Activated CD8-positive, alpha-beta memory T cell treated with anti-CD3 and anti-CD28 coated beads for 4 hours (primary cell): ENCODE measurements around the gene ARHGAP8.
"Not testable (repeated sequence)": the region's sequence is repeated elsewhere in the genome, so short reads cannot be mapped to it uniquely, and the experiment has no call there.

Experiments used
- DNase-seq, 2 donors: peaks; one replicate each; pipeline ENCODE4 v3.0.0-alpha.2; 2020; ENCODE audit warnings: low read depth in 2 of 2

ARHGAP8 gene

DNA sequence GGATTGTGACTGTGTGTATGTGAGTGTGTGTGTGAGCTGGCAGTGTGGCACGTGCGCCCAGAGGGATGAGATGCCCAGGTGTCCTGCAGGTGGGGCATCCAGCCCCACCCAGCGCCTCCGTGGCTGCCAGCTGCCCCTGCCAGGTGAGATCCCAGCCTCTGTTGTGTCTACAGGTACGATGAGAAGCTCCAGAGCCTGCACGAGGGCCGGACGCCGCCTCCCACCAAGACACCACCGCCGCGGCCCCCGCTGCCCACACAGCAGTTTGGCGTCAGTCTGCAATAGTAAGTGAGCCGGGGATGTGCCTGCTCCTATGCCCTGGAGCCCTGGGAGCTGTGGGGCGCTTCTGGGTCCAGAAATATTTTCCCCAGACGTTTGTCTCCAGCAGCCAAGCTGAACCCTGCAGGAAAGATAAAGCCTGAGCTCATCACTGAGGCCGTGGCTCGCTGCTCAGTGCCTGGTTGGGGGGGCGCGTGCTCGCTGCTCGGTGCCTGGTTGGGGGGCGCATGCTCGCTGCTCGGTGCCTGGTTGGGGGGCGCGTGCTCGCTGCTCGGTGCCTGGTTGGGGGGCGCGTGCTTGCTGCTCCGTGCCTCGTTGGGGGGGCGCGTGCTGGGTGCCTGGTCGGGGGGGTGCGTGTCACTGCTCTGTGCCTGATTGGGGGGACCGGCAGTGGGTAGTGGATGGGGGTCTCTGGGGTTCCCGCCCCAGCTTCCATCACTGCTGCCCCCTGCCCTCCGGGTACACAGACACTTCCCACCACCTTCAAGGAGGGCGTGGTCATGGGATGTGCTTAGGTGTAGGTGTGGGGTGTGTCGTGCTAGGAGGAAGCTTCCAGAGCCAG is 73.2 kb downstream of the ARHGAP8 start:
- DNase-seq, result no peak

DNA sequence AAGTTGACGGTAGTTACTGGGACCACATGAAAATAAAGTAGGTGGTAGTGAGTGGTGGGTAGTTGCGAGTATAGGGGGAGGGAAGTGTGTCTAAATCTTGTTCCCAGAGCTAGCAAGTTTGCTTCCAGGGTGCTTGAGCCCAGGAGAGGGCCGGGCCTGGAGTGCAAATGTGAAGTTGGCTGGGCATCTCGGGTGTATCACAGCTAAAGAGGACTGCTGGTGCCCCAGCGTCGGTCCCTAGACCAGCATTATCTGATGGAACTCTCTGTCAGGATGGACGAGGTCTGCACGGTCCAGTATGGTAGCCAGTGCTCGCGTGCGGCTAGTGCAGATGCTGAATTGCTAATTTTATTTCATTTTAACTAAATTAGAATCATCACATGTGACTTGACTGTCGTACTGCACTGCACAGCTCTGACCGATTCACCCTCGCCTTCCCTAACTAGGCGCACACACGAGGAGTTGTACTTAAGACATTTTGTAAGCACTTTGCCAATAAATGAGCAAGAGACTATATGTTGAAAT is 75.4 kb downstream of the ARHGAP8 start:
- DNase-seq, result no peak

DNA sequence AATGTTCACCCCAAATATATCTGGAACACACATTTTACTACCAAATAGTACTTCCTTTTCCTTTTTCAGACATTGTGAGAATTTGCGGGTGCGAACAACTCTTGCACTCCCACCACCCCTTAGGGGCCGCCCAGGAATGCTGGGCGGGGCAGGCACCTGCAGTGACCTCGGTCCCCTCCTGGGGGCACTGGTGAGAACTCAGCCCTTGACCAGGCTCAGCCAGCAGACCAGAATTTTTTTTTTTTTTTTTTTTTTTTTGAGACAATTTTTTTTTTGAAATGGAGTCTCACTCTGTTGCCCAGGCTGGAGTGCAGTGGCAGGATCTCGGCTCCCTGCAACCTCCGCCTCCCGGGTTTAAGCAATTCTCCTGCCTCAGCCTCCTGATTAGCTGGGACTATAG is 75.8 kb downstream of the ARHGAP8 start:
- no peak for DNase-seq

DNA sequence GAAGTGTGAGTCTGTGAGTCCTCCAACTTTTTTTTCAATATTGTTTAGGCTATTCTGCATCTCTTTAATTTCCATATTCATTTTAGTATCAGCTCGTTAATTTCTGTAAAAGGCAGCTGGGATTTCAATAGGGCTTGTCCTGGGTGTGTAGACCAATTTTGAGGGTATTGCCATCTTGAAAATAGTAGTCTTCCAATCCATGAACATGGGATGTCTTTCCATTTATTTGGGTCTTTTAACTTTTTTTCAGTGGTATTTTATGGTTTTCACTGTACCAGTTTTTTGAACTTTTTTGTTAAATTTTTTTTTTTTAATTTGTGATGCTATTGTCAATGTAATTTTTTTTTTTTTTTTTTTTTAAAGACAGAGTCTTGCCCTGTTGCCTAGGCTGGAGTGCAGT is 79.5 kb downstream of the ARHGAP8 start:
- no peak for DNase-seq

DNA sequence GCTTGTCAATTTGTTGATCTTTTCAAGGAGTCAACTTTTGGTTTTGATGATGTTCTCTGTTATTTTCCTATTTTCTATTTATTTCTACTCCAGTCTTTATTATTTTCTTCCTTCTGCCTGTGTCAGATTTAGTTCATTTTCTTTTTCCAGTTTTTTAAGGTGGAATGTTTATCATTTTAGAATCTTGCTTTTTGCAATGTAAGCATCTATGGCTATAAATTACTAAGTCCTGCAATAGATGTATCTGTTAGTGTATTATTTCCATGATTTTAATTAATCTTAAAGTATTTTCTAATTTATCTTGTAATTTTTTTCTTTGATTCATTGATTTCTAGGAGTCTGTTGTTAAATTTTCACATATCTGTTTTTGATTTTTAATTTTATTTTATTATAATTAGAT is 81.7 kb downstream of the ARHGAP8 start:
- DNase-seq, result no peak

DNA sequence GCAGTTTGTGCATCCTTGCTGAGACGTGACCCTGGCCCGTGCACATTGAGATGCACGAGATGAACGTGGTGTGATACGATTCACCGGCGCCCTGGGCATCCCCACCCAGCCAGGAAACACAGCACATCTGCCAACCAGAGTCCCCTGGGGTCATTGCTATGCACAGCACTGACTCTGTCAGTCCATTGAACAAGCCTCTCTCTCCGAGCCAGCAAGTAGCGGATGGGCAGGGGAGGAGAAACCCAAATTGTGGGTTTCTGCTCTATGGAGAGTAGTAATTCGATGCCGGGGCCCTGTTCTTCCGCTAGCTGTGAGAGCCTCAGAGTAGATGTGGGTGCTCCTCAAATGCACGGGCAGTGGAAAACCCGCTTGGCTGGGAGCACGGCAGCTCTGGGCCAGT is 85.1 kb downstream of the ARHGAP8 start:
- no peak for DNase-seq

DNA sequence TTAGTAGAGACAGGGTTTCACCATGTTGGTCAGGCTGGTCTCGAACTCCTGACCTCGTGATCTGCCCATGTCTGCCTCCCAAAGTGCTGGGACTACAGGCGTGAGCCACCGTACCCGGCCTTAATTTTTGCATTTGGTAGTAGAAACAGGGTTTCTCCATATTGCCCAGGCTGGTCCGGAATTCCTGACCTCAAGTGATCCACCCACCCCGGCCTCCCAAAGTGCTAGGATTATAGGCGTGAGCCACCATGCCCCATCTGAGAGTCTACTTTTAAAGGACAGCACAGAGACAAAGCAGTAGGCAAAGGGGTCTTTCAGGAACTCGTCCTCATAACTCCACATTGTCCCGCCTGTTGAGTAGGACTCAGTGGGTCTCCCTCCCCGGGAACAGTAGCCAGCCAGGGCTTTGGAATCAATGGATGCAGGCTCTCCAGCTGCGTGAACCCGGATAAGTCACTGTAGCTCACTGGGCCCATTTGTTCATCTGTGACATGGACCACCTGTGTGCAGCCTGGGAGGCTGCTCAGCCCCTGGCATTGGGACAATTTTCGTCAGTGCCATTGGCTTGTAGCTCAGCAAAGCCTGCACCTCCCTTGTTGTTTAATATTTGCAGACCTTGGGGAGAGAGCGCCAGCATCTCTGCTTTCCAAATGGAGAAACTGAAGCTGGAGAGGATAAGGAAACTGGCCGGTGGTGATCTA is 86.1 kb downstream of the ARHGAP8 start:
- no peak for DNase-seq

DNA sequence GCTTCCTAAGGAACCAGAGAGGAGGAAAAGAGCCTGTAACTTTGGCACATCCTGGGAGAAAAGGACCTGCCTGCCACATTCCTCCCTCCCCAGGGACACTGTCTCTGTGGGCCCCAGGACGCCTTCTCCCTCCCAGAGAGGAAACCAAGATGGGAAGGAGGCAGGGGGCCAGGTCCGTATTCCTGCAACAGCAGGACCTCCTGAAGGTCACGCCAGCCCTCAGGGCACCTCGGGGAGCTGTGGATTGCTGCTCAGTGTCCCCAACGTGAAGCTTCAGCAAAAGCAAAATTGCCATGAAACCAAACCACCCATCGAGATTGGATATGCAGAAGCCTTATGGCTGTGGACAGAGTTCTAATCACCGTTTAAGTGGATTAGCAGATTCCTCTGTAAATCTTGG is 86.7 kb downstream of the ARHGAP8 start:
- no peak for DNase-seq

DNA sequence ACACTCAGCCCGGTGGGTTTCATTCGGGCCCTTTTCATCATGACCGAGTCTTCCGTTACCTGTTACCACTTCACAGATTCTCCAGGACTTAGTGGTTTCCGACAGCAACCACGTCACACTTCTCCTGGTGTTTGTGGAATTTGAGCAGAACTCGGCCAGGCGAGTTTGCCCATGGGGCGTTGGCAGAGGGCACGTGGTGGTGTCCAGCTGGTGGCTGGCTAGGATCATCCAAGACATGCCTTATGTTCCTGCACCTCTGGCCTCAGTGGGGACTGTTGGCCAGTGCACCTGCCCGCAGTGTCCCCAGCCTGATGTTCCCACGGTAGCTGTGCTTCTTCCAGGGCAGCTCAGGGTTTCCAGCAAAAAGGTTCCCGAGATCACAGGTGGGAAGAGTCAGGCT is 87.3 kb downstream of the ARHGAP8 start:
- DNase-seq, result no peak

DNA sequence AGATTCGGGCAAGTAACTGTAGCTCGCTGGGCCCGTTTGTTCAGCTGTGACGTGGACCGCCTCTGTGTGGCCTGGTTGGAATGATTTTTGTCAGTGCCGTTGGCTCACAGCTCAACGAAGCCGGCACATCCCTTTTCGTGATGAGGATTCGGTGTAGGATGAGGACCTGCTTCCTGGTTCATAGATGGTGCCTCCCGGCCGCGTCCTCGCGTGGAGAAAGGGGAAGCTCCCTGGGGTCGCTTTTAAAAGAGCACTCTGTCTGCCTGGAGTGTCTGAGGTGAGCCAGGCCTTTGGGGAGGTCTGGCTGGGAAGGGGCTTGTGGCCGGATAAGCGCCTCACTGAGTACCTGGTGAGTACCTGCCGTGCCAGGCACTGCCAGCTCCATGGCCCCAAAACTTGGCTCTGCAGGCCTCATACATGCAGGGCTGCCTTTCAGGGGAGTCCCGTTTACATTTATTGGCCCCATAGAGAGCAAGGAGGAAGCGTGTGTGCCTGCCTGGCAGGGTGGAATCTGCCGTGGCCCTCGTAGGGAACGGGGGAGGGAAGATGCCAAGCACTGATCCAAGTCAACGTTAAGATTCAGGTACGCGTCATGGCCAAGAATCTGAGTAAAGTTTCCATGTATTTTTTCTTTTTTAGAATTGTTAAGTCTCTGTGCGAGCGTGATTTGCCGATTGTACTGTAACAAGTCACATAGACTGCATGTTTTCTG is 88.4 kb downstream of the ARHGAP8 start:
- DNase-seq, result no peak

DNA sequence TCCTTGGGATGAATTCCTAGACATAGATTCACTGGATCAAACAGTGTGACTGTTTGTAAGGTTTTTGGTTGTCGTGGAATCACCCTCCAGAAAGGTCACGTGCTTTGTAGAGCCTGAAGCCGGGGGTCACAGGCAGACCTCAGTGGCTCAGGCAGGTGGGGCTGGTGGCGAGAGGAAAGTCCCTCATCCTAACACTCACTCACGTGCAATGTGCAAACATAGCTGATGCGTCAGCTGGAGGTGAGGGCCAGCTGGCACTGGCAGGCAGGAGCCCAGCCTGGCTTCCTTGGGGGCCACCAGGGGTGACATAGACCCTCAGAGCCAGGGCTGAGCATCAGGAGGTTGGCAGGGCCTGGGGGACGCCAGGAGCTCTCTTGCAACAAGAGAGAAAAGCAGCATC is 90.0 kb downstream of the ARHGAP8 start:
- no peak for DNase-seq

DNA sequence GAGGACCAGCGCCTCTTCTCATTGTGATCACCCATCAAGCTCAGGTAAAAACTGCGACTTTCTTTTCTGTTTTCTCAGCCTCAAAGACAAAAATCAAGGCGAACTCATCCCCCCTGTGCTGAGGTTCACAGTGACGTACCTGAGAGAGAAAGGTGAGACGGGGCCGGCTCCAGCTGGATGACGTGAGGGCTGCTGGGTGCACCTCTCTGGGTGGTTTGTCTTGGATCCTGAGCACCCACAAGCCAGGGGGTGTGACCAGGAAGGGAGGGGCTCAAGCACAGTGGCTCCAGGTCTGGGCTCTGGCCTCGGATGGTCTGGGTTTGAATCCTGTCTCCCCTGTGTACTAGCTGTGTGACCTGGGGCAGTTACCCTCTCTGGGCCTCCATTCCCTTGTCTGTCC is 92.8 kb downstream of the ARHGAP8 start:
- DNase-seq, result no peak

DNA sequence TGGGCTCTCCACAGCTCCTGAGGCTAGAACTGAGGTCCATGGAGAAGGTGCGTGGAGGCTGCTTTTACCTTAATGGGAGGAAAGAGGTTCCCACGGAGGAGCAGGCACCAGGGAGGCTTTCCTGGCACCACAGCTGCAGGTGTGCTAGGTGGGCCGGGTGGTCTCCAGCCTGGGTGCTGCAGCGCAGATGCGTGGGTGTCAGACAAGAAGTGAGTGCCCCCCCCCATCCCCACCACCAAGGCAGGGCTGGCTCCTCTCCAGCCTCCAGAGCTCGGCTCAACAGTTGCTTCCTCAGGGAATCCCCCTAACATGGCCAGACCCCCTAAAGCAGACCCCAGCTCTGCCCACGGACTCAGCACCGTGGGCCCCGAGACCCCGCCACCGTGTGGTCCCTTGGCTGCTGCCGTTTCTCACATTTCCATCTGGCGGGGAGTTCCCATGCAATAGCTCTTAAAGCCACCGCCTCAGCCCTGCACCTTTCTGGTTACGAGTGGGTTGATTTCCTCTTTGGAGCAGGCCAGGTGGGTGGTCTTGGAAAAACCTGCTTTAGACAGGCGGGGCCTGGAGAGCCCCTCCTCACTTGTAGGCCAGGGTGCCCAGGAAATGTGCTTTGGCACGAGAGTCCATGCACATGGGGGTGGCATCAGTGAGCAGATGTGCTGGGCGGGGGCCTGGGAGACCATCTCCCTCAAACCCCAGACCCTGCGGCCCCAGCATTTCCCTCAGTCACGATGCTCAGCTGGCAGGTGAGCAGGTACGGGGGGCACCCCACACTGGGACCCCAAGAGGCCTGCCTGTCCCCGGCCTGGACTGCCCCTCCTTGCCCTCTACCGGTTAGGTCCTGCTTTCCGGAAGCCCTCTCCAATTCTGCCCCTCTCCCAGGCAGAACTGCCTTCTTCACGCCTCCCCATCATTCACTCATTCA is 93.7 kb downstream of the ARHGAP8 start:
- DNase-seq, result no peak

DNA sequence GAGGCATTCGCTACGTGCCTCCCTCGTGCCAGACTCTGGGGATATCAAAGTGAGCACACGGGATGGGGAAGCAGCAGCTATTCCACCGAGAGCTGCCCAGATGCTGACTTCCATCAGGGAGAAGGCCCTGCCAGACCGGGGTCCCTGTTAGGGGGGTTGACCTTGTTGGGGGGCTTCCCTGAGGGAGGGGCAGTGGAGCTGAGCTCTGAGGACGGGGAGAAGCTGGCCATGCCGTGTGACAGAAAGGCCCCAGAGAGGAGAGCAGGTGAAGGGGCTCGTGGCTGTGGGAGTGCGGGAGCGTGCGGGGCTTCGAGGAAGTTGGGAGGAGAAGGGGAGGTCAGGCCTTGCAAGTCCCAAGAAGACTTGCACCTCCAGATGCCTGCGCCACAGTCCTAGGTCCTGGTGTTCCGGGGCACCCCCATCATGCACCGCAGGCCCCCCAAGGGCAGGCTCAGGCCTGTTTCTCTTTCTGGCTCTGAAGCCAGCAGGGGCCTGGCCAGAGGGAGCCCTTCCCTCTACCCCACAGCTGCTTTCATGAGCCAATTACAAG is 94.4 kb downstream of the ARHGAP8 start:
- DNase-seq, result no peak

DNA sequence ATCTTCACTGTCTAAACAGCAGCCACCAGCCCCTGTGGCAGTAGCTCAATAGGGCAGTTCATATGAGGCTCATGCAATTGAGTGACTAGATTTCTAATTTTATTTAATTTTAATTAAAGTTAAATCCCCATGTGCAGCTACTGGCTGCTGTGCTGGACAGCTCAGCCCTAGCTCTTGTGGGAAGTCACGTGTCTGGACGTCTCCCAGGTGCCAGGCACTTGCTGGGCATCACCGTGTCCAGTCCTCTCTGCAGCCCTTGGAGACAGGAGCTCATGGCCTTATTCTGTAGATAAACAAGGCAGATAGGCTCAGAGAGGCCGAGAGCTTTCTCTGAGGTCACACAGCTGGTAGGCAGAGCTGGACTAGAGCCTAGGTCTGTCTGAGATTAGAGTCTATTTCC is 95.0 kb downstream of the ARHGAP8 start:
- no peak for DNase-seq

DNA sequence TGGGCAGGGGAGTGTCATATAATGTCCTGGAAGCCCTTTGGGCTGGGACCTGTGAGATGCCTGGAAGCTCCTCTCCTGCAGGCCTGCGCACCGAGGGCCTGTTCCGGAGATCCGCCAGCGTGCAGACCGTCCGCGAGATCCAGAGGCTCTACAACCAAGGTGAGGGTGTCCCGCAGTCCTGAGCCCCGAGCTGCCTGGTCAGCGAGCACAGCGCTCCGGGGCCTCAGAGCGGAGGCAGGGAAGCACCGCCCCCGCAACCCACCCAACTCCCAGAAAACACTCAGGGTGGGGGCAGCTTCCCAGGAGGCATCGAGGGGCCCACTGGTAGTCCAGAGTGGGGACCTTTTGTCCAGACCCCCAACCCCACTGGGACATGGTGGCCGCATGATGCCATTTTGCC is 95.5 kb downstream of the ARHGAP8 start:
- DNase-seq, result no peak

DNA sequence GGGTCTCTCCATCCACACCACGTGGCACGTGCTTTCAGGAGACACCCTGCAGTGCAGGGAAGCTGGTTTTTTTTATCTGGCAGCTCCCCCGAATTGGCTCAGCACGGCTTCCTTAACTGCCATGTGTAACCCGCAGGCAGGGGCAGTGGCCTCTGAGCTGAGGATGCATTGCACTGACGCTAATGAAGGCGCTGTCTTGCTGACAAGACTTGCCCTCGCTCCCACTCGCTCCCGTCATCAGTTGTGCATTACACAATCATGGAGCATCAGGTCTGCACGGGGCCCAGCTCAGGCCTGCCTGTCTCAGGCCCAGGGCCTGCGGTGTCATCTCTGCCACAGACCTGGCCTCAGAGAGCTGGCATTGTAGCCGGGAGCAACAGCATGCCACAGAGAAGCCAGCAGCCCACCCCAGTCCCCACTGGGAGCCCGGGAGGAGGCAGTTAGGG is 95.9 kb downstream of the ARHGAP8 start:
- DNase-seq, result no peak

DNA sequence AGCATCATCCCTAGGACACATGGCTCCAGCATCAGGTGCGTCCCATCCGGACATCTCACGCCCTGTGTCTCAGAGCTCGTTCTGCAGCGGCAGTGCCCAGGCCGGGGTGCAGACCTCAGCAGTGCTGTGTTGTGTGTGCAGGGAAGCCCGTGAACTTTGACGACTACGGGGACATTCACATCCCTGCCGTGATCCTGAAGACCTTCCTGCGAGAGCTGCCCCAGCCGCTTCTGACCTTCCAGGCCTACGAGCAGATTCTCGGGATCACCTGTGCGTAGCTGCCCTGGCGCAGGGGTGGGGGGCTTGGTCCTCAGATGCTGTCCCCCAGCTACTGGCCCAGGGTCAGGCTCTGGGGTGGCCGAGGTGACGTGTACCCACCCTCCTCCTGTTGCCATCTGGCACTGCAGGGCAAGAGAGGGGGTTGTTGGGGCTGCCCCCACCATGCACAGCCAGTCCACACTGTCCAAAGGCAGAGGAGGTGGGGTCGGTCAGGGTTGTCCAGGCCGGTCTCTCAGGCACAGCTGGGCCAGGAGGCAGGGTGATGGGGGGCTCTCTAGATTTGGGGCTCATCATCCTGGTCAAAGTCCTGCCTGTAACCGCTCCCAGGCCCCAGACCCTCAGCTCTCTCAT is 96.5 kb downstream of the ARHGAP8 start:
- DNase-seq, result no peak

DNA sequence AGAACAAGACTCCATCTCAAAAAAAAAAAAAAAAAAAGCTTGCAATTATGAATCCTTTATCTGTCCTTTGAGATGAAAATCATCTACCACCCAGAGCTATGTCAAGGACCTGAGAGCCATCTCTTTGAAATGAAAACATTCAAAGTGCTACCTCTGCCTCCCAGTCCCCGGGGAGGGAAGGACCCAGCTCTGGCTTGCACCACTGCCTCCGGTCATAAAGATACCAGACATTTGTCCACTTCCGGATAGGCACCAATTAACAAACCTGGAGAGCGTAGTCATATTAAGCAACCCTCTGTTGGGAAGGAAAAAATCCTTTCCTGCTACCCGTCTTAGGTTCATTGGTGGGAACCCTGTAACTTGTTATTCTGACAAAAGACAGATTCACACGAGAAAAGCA is 98.6 kb downstream of the ARHGAP8 start:
- DNase-seq, result no peak

DNA sequence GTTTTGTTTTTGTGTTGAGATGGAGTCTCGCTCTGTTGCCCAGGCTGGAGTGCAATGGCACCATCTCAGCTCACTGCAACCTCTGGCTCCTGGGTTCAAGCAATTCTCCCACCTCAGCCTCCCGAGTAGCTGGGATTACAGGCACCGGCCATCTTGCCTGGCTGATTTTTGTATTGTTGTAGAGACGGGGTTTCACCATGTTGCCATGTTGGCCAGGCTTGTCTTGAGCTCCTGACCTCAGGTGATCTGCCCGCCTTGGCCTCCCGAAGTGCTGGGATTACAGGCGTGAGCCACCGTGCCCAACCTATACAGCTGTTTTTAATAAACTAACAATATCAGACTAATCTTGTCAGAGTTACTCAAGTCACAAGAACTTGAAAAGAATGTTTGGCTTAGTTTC is 102.3 kb downstream of the ARHGAP8 start:
- DNase-seq, result not testable (repeated sequence)

DNA sequence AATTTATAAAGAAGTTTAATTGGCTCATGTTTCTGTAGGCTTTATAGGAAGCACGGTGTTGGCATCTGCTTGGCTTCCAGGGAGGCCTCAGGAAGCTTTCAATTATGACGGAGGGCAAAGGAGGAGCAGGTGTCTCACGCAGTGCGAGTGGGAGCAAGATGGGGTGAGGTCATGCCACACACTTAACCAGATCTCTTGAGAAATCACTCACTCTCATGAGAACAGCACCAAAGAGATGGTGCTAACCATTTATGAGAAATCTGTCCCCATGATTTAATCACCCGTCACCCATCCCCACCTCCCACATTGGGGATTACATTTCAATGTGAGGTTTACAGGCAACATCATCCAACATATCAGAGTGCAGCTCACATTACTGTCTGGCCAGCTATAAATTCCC is 103.5 kb downstream of the ARHGAP8 start:
- no peak for DNase-seq
